H1 (cell line): ENCODE data around the gene NID2. TPM values are rescaled to one million over a fixed set of nuclear protein-coding genes. Genes with fewer than 3 reads are reported as not detected.

ENCODE experiments used
- CTCF ChIA-PET: fragments of 300-600 bp; sonication (Branson Sonifier 250); formaldehyde crosslinking; loops from one replicate; lab custom pipeline; 2021; ENCODE audit not compliant: partially characterized antibody; lab: Charles Lee
- POLR2A ChIA-PET: fragments of 300-600 bp; sonication (Branson Sonifier 250); formaldehyde crosslinking; loops from one replicate; lab custom pipeline; 2021; ENCODE audit warnings: inconsistent platforms; ENCODE audit not compliant: partially characterized antibody; lab: Charles Lee
- DNase-seq, 2 experiments: peaks; one replicate each; pipeline versions ENCODE4 v3.0.0 to v3.0.0-alpha.2; 2010 to 2022; ENCODE audit warnings: low spot score in 2 of 2, low read depth in 1 of 2, mixed read lengths in 1 of 2
- FAIRE-seq: peaks from 2 replicates; lab custom pipeline; 2011; peaks lifted over from hg19 to GRCh38; lab: Jason Lieb, UNC
- H2AFZ ChIP-seq: 2 replicates; pipeline ENCODE4 v1.8.1; 2012; ENCODE audit warnings: low read length, inconsistent platforms
- H2AK5ac ChIP-seq: 2 replicates; pipeline ENCODE4 v1.6.1; 2013; ENCODE audit warnings: low read depth, low read length
- H2BK120ac ChIP-seq: replicated peaks from 2 replicates; pipeline ENCODE3; 2013; ENCODE audit warnings: low read depth, low read length, inconsistent platforms
- H2BK12ac ChIP-seq: 2 replicates; pipeline ENCODE4 v1.6.1; 2013; ENCODE audit warnings: low read depth, low read length
- H2BK15ac ChIP-seq: 2 replicates; pipeline ENCODE4 v1.6.1; 2013; ENCODE audit warnings: low read length
- H2BK20ac ChIP-seq: 2 replicates; pipeline ENCODE4 v1.6.1; 2013; ENCODE audit warnings: low read length
- H2BK5ac ChIP-seq: 2 replicates; pipeline ENCODE4 v1.6.1; 2013; ENCODE audit warnings: low read depth, low read length
- H3K14ac ChIP-seq: 2 replicates; pipeline ENCODE4 v1.6.1; 2013; ENCODE audit warnings: inconsistent platforms; ENCODE audit not compliant: insufficient read length
- H3K18ac ChIP-seq: 2 replicates; pipeline ENCODE4 v1.6.1; 2013; ENCODE audit warnings: low read length; ENCODE audit errors: extremely low read depth
- H3K23ac ChIP-seq: 2 replicates; pipeline ENCODE4 v1.6.1; 2013; ENCODE audit warnings: inconsistent platforms; ENCODE audit not compliant: insufficient read length
- H3K23me2 ChIP-seq: 2 replicates; pipeline ENCODE4 v1.6.1; 2013; ENCODE audit warnings: low read depth, low read length
- H3K27ac ChIP-seq: 2 replicates; pipeline ENCODE4 v1.6.1; 2011; ENCODE audit warnings: low read depth, low read length, inconsistent platforms
- H3K27me3 ChIP-seq, 4 experiments: replicated peaks in 1 of 4; 1 replicate in 1 of 4; 2 replicates in 3 of 4; pipeline versions ENCODE4 v1.6.1 to v1.8.1; 2011 to 2013; ENCODE audit warnings: low read length in 3 of 4, mild to moderate bottlenecking in 3 of 4, inconsistent platforms in 2 of 4, mixed read lengths in 2 of 4, moderate library complexity in 1 of 4; ENCODE audit not compliant: control insufficient read depth in 3 of 4, insufficient read depth in 3 of 4; ENCODE audit errors: extremely low read depth in 1 of 4
- H3K36me3 ChIP-seq, 4 experiments: 2 replicates each; pipeline versions ENCODE4 v1.6.1 to v1.8.1; 2011 to 2013; ENCODE audit warnings: mild to moderate bottlenecking in 4 of 4, low read length in 3 of 4, moderate library complexity in 2 of 4, control low read depth in 1 of 4, inconsistent platforms in 1 of 4; ENCODE audit not compliant: insufficient read depth in 4 of 4, control insufficient read depth in 2 of 4
- H3K4ac ChIP-seq: replicated peaks from 2 replicates; pipeline ENCODE3; 2013; ENCODE audit warnings: low read length, low read depth, mixed read lengths, inconsistent platforms; ENCODE audit not compliant: insufficient read length
- H3K4me1 ChIP-seq, 4 experiments: replicated peaks in 1 of 4; 1 replicate in 1 of 4; 2 replicates in 3 of 4; pipeline versions ENCODE4 v1.6.1 to v1.8.1; 2011 to 2013; ENCODE audit warnings: low read length in 3 of 4, inconsistent platforms in 2 of 4, mixed read lengths in 1 of 4; ENCODE audit not compliant: insufficient read depth in 4 of 4, control insufficient read depth in 3 of 4
- H3K4me2 ChIP-seq, 2 experiments: 2 replicates each; pipeline versions ENCODE4 v1.6.1 to v1.8.1; 2011 to 2013; ENCODE audit warnings: low read depth in 2 of 2, low read length in 2 of 2, control low read depth in 1 of 2, inconsistent platforms in 1 of 2, mild to moderate bottlenecking in 1 of 2; ENCODE audit not compliant: insufficient read depth in 1 of 2
- H3K4me3 ChIP-seq, 4 experiments: fragments of 200-600, 300-600 bp in 1 of 4; sonication (generic), shearing (Covaris generic), sonication (Bioruptor Twin) in 1 of 4; 2 replicates each; pipeline versions ENCODE4 v1.5.1 to v1.8.1; 2011 to 2016; ENCODE audit warnings: low read length in 4 of 4, low read depth in 3 of 4, control low read depth in 2 of 4, inconsistent platforms in 2 of 4, mild to moderate bottlenecking in 2 of 4, mixed read lengths in 1 of 4, moderate library complexity in 1 of 4; ENCODE audit not compliant: insufficient read depth in 2 of 4; ENCODE audit errors: extremely low read depth in 1 of 4
- H3K56ac ChIP-seq: replicated peaks from 2 replicates; pipeline ENCODE3; 2013; ENCODE audit warnings: low read depth, mild to moderate bottlenecking, mixed read lengths, low read length, inconsistent platforms; ENCODE audit not compliant: insufficient read length
- H3K79me1 ChIP-seq: 2 replicates; pipeline ENCODE4 v1.6.1; 2013; ENCODE audit warnings: low read depth, low read length, control low read depth
- H3K79me2 ChIP-seq, 2 experiments: 2 replicates each; pipeline versions ENCODE4 v1.6.1 to v1.8.1; 2012 to 2013; ENCODE audit warnings: low read length in 2 of 2, mild to moderate bottlenecking in 2 of 2, inconsistent platforms in 1 of 2; ENCODE audit not compliant: insufficient read depth in 2 of 2, control insufficient read depth in 1 of 2
- H3K9ac ChIP-seq, 4 experiments: replicated peaks in 1 of 4; 1 replicate in 1 of 4; 2 replicates in 3 of 4; pipeline versions ENCODE4 v1.6.1 to v1.8.1; 2011 to 2013; ENCODE audit warnings: low read depth in 3 of 4, low read length in 3 of 4, control low read depth in 2 of 4, mild to moderate bottlenecking in 2 of 4, moderate library complexity in 2 of 4, inconsistent platforms in 1 of 4; ENCODE audit errors: extremely low read depth in 1 of 4
- H3K9me3 ChIP-seq, 2 experiments: 2 replicates each; pipeline versions ENCODE4 v1.6.1 to v1.8.1; 2012 to 2013; ENCODE audit warnings: mild to moderate bottlenecking in 2 of 2, moderate library complexity in 2 of 2, control low read depth in 1 of 2, inconsistent platforms in 1 of 2, low read depth in 1 of 2, low read length in 1 of 2, mixed read lengths in 1 of 2; ENCODE audit not compliant: insufficient read depth in 2 of 2
- H4K20me1 ChIP-seq, 2 experiments: replicated peaks in 1 of 2; 2 replicates each; pipeline versions ENCODE3 to v1.8.1; 2011 to 2013; ENCODE audit warnings: inconsistent platforms in 2 of 2, low read length in 2 of 2, mild to moderate bottlenecking in 1 of 2; ENCODE audit not compliant: insufficient read depth in 2 of 2, control insufficient read depth in 1 of 2
- H4K5ac ChIP-seq: 2 replicates; pipeline ENCODE4 v1.6.1; 2013; ENCODE audit warnings: low read length, low read depth, mixed read lengths, inconsistent platforms; ENCODE audit not compliant: insufficient read length
- H4K8ac ChIP-seq: 2 replicates; pipeline ENCODE4 v1.8.0; 2013; ENCODE audit warnings: mild to moderate bottlenecking, moderate library complexity, low read length, inconsistent platforms; ENCODE audit not compliant: insufficient read depth; ENCODE audit errors: extremely low read depth
- H4K91ac ChIP-seq: replicated peaks from 2 replicates; pipeline ENCODE3; 2013; ENCODE audit warnings: low read length, mixed read lengths, inconsistent platforms; ENCODE audit not compliant: insufficient read length
- BACH1 ChIP-seq: IDR thresholded peaks from 2 replicates; pipeline ENCODE4 v1.6.1; 2012; ENCODE audit warnings: low read length, improper control_type of control experiment
- BRCA1 ChIP-seq: IDR thresholded peaks from 2 replicates; pipeline ENCODE4 v1.6.1; 2012; ENCODE audit warnings: low read depth, low read length, improper control_type of control experiment
- CEBPB ChIP-seq: IDR thresholded peaks from 2 replicates; pipeline ENCODE4 v1.6.1; 2012; ENCODE audit warnings: low read depth, low read length
- CHD2 ChIP-seq: IDR thresholded peaks from 2 replicates; pipeline ENCODE4 v1.6.1; 2012; ENCODE audit warnings: low read length, improper control_type of control experiment
- EP300 ChIP-seq, 2 experiments: IDR thresholded peaks; 1 replicate in 1 of 2; 2 replicates in 1 of 2; pipeline ENCODE4 v1.6.1; 2011 to 2012; ENCODE audit warnings: low read depth in 2 of 2, low read length in 2 of 2, mild to moderate bottlenecking in 2 of 2, borderline replicate concordance in 1 of 2, inconsistent platforms in 1 of 2, moderate library complexity in 1 of 2
- EZH2 ChIP-seq: fragments of 200-600 bp; sonication (generic); IDR thresholded peaks from 2 replicates; pipeline ENCODE4 v1.7.1; 2012; ENCODE audit warnings: low read depth, mild to moderate bottlenecking, moderate library complexity, low read length, inconsistent platforms; ENCODE audit not compliant: severe bottlenecking
- GABPA ChIP-seq: IDR thresholded peaks from 2 replicates; pipeline ENCODE4 v1.6.1; 2011; ENCODE audit warnings: mild to moderate bottlenecking, low read length, moderate library complexity, borderline replicate concordance; ENCODE audit not compliant: insufficient read depth
- GTF2F1 ChIP-seq: IDR thresholded peaks from 2 replicates; pipeline ENCODE4 v1.6.1; 2012; ENCODE audit warnings: low read depth, low read length, improper control_type of control experiment, borderline replicate concordance
- MAFK ChIP-seq: IDR thresholded peaks from 2 replicates; pipeline ENCODE4 v1.6.1; 2012; ENCODE audit warnings: low read depth, mild to moderate bottlenecking, improper control_type of control experiment, low read length
- NANOG ChIP-seq: IDR thresholded peaks from 2 replicates; pipeline ENCODE4 v1.6.1; 2011; ENCODE audit warnings: low read length, low read depth, mild to moderate bottlenecking, inconsistent platforms; ENCODE audit not compliant: insufficient read depth, poor library complexity, severe bottlenecking
- RAD21 ChIP-seq, 2 experiments: IDR thresholded peaks in 1 of 2; conservative IDR thresholded peaks in 1 of 2; 2 replicates each; pipeline ENCODE4 v1.6.1; 2011; ENCODE audit warnings: low read depth in 2 of 2, low read length in 2 of 2, improper control_type of control experiment in 1 of 2, inconsistent platforms in 1 of 2, mild to moderate bottlenecking in 1 of 2, moderate library complexity in 1 of 2
- RBBP5 ChIP-seq: IDR thresholded peaks from 2 replicates; pipeline ENCODE4 v1.7.1; 2012; ENCODE audit warnings: low read depth, mild to moderate bottlenecking, inconsistent platforms, low read length, moderate library complexity, borderline replicate concordance
- SP4 ChIP-seq: IDR thresholded peaks from 2 replicates; pipeline ENCODE4 v1.6.1; 2012; ENCODE audit warnings: low read length, inconsistent platforms
- ZNF274 ChIP-seq: IDR thresholded peaks from 2 replicates; pipeline ENCODE4 v1.7.0; 2012; ENCODE audit warnings: low read length, borderline replicate concordance; ENCODE audit errors: extremely low read depth
- WGBS, 2 experiments: shearing (Covaris generic) in 1 of 2; methylation state at CpG; one replicate each; pipeline versions ENCODE4 v1.1.6 to v1.1.7; 2013 to 2015; ENCODE audit warnings: low lambda C conversion rate in 2 of 2, mixed read lengths in 2 of 2, inconsistent platforms in 1 of 2, low coverage in 1 of 2, missing lambda C conversion rate in 1 of 2; ENCODE audit not compliant: insufficient replicate concordance in 2 of 2, insufficient coverage in 1 of 2, insufficient read length in 1 of 2; ENCODE audit errors: extremely low coverage in 1 of 2, missing lambda C conversion rate in 1 of 2; 5-methylcytosine and 5-hydroxymethylcytosine counted together
- polyA plus RNA-seq, 7 experiments: library from polyadenylated mRNA; depleted of rRNA in 3 of 7; stranded (reverse) in 5 of 7; unstranded in 2 of 7; fragments of >200 nt in 5 of 7; fragments of 200-250 nt in 2 of 7; gene quantifications; 1 replicate in 5 of 7; 2 replicates in 1 of 7; 4 replicates in 1 of 7; pipeline versions ENCODE4 v1.2.1 to v1.2.3, GENCODE V29; 2011 to 2013; ENCODE audit warnings: missing spikeins in 2 of 7, mixed read lengths in 2 of 7
- total RNA-seq: library from RNA; stranded (reverse); fragmentation: NEBNext Ultra II Directional; extraction: Animal tissue kit (Norgen Biotek cat#: 25700); gene quantifications from 2 replicates; pipeline ENCODE4 v1.2.1, GENCODE V29; 2021

The NID2 gene
- total and polyA plus RNA-seq, 2 of the 8 experiments (the other 6 are each of a cell fraction or from before 2014, with no cell fraction given), result 6.1 to 12.6 TPM

GRCh38 chr14:52043690-52044089, 25.2 kb downstream of the NID2 start:
- Histone ChIP-seq H3K79me1 (no peaks in the 10 kb centered on the region), H4K5ac (no peak overlapping the region), H3K9ac (no peak overlapping the region), H2BK20ac (no peak overlapping the region), H2AK5ac (no peak overlapping the region), H4K20me1 (no peaks in the 10 kb centered on the region), H3K27me3 (no peaks in the 10 kb centered on the region), H3K4me3 (no peak overlapping the region), H2BK120ac (no peak overlapping the region), H2BK15ac (no peak overlapping the region), H4K8ac (no peak overlapping the region), H4K91ac (no peak overlapping the region), H2AFZ (no peak overlapping the region), H3K4ac (no peak overlapping the region), H3K56ac (no peak overlapping the region), H3K36me3 (no peaks in the 10 kb centered on the region; a peak in 1 of 8 replicates), H3K27ac (no peak overlapping the region), H3K23me2 (no peaks in the 10 kb centered on the region), H3K4me1 (peaks cover 0 to 2% (median under 1%) of the 10 kb centered on the region in 4 experiments; a peak in 2 of 7 replicates), H3K79me2 (no peaks in the 10 kb centered on the region), H3K9me3 (no peaks in the 10 kb centered on the region), H3K23ac (no peak overlapping the region), H3K14ac (no peak overlapping the region), H2BK12ac (no peak overlapping the region), H2BK5ac (no peak overlapping the region), H3K4me2 (no peak overlapping the region), H3K18ac (no peak overlapping the region)
- ChIA-PET CTCF (interaction anchor here (0.6 to 10.0 kb wide), 41 partner anchors 9 to 804 kb away, joined by 3 to 135 read pairs (median 5); partner anchors contain the start of gene NID2), POLR2A (interaction anchor here (2.0 kb wide), 1 partner anchor 28 kb away, joined by 5 read pairs; no protein-coding TSS in a partner anchor)
- DNase-seq, result peak in 1 of 2 experiments; percentile 72
- no peak for FAIRE-seq
- WGBS, 2 experiments, result 60% methylated on average over 5 of the region's 5 CpGs; no CpG with 5 or more reads in 1 of the 2 experiments
- TF ChIP-seq BRCA1 (no peak), NANOG (no peak), ZNF274 (no peak), BACH1 (no peak), RAD21 (IDR thresholded peaks at IDR 0.05 in 1 of 2, conservative IDR thresholded peaks at IDR 0.05 in 1 of 2; ENCODE audit: low read depth in 2 of 2, low read length in 2 of 2) (peak; percentile 76 to 81), GABPA (no peak), CEBPB (no peak), SP4 (no peak), RBBP5 (no peak), EZH2 (no peak), GTF2F1 (no peak), CHD2 (no peak), MAFK (no peak), EP300 (IDR thresholded peaks at IDR 0.05; ENCODE audit: borderline replicate concordance in 1 of 2, low read depth in 2 of 2, low read length in 2 of 2) (no peak)
